ENCODE data around the gene OSBPL1A. TPM values are rescaled to one million over a fixed set of nuclear protein-coding genes. Genes with fewer than 3 reads are reported as not detected.
A peak's percentile ranks its signal among the peaks of the same experiment; 100 is the strongest.
"Not testable (repeated sequence)": the region's sequence is repeated elsewhere in the genome, so short reads cannot be mapped to it uniquely, and the experiment has no call there.

The OSBPL1A gene
- total and polyA plus RNA-seq, 2 experiments from 2014 or later: 23.1 to 33.3 TPM

DNA sequence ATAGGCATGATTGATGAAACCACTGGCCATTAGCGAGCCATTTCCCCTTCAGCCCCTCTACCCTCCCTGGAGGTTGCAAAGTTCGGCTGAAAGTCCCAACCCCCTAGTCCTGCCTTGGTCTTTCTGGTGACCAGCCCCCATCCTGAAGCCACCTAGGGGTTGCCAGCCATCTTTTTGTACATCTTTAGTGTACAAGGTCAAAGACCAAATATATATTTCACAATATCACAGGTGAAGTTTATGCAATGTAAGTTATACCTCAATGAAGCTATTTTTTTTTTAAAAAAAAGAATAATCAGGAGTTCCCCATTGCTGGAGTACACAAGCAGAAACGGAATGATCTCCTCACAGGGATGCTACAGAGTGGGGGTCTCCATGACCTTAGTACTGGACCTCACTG, 31.3 kb downstream of the OSBPL1A start:
- H3K27me3 ChIP-seq: no peaks in the 10 kb centered on the region
- H3K4me1 ChIP-seq (ENCODE audit: low read depth): no peaks in the 10 kb centered on the region
- H3K36me3 ChIP-seq: no peaks in the 10 kb centered on the region
- H3K4me3 ChIP-seq: no peak overlapping the region
- H3K27ac ChIP-seq: no peak overlapping the region
- DNase-seq (ENCODE audit: low read depth in 1 of 2, low spot score in 1 of 2): no peak
- no peaks in the 10 kb centered on the region for H3K9me3 ChIP-seq (ENCODE audit: low read depth)
- TF ChIP-seq, protein P1, sequence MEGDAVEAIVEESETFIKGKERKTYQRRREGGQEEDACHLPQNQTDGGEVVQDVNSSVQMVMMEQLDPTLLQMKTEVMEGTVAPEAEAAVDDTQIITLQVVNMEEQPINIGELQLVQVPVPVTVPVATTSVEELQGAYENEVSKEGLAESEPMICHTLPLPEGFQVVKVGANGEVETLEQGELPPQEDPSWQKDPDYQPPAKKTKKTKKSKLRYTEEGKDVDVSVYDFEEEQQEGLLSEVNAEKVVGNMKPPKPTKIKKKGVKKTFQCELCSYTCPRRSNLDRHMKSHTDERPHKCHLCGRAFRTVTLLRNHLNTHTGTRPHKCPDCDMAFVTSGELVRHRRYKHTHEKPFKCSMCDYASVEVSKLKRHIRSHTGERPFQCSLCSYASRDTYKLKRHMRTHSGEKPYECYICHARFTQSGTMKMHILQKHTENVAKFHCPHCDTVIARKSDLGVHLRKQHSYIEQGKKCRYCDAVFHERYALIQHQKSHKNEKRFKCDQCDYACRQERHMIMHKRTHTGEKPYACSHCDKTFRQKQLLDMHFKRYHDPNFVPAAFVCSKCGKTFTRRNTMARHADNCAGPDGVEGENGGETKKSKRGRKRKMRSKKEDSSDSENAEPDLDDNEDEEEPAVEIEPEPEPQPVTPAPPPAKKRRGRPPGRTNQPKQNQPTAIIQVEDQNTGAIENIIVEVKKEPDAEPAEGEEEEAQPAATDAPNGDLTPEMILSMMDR (IDR thresholded peaks at IDR 0.05; ENCODE audit: low read depth, low read length): no peak

DNA sequence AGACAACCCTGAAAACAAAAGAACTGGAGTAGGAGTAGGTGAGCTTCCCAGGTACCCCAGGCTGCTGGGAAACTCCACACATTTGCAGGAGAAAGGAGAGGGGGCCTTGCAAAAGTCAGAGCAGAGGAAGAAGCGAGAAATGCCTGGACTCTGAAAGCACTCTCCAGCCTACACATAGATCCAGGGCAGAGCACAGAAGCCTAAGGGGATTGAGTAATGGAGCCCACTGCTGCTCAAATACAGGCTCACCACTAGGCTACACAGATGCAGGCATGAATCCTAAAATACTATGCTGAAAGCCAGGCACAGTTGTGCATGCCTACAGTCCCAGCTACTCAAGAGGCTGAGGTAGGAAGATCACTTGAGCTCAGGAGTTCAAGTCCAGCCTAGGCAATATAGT, 33.4 kb downstream of the OSBPL1A start:
- Histone ChIP-seq H3K36me3 (no peaks in the 10 kb centered on the region), H3K9me3 (ENCODE audit: low read depth) (no peaks in the 10 kb centered on the region), H3K27me3 (no peaks in the 10 kb centered on the region), H3K27ac (no peak overlapping the region), H3K4me3 (no peak overlapping the region), H3K4me1 (ENCODE audit: low read depth) (no peaks in the 10 kb centered on the region)
- TF ChIP-seq, protein P1 (IDR thresholded peaks at IDR 0.05; ENCODE audit: low read depth, low read length): no peak
- no peak for DNase-seq (ENCODE audit: low read depth in 1 of 2, low spot score in 1 of 2)

DNA sequence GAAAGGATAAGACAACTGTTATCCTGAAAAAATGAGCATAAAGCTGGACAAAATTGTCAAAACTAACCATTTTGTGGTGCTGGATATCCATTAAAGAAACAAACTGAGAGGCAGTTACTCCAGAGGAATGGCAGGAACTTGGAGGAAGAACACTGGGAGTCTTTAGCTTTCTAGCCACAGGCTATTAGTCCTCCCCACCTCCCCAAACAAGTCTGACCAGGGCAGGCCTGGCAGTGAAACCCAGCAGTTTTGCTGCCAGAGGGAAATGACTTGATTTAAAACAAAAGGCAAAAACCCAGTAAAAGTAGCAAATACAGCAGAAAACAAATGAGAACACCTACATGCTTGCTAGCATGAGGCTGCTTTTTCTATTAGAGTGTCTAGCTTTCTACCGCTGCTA, 34.9 kb downstream of the OSBPL1A start:
- Histone ChIP-seq H3K4me3 (no peak overlapping the region), H3K4me1 (ENCODE audit: low read depth) (no peaks in the 10 kb centered on the region), H3K9me3 (ENCODE audit: low read depth) (no peaks in the 10 kb centered on the region), H3K36me3 (no peaks in the 10 kb centered on the region), H3K27me3 (no peaks in the 10 kb centered on the region), H3K27ac (no peak overlapping the region)
- no peak for DNase-seq (ENCODE audit: low read depth in 1 of 2, low spot score in 1 of 2)
- TF ChIP-seq, protein P1 (IDR thresholded peaks at IDR 0.05; ENCODE audit: low read depth, low read length): no peak

DNA sequence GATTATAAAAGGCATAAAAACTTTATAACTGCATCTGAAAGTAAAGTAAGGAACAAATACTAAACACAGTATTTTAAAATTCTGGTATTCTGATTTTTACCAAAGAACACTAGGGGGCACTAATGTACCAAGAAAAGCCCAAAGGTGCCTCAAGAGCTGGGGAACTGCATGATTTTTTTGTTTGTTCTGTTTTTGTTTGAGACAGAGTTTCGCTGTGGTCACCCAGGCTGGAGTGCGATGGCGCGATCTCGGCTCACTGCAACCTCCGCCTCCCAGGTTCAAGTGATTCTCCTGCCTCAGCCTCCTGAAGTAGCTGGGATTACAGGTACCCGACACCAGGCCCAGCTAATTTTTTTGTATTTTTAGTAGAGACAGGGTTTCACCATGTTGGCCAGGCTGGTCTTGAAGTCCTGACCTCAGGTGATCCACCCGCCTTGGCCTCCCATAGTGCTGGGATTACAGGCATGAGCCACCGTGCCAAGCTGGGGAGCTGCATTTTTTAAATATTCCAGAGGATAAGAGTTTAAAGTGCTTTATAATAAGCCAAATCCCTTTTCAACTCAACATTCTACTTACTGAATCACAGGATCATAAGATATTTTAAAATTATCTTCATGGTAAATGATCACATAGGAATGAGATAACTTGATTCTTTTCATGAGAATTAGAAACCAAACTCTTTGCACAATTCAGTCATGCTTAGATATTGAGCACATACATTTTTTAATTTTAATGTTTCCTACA, 37.7 kb downstream of the OSBPL1A start:
- peak; percentile 68 to 74 for DNase-seq (ENCODE audit: low read depth in 1 of 2, low spot score in 1 of 2)
- not testable (repeated sequence) for H3K9me3 ChIP-seq (ENCODE audit: low read depth); H3K27me3 ChIP-seq; H3K4me1 ChIP-seq (ENCODE audit: low read depth); H3K36me3 ChIP-seq; H3K27ac ChIP-seq; H3K4me3 ChIP-seq
- TF ChIP-seq, protein P1 (IDR thresholded peaks at IDR 0.05; ENCODE audit: low read depth, low read length): peak; percentile 53

DNA sequence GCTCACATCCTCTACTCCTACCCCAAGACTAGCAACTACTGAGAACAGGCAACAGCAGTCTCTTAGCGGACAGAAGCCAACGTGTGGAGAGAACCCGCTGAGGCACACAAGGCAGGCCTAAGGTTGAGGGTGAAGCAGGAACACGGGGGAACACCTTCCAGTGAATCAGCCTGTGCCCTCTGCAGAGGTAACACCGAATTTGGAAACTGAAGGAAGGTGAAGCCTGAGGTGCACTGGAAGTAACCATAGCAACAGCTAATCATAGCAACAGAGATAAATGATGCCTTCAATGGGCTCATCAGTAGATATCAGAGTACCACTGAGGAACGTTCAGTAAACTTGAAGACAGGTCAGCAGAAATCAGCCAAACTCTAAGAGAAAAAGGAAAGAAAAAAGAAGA, 43.3 kb downstream of the OSBPL1A start:
- H3K27me3 ChIP-seq: no peaks in the 10 kb centered on the region
- H3K4me3 ChIP-seq: no peak overlapping the region
- TF ChIP-seq, protein P1 (IDR thresholded peaks at IDR 0.05; ENCODE audit: low read depth, low read length): no peak
- no peaks in the 10 kb centered on the region for H3K36me3 ChIP-seq
- no peak overlapping the region for H3K27ac ChIP-seq
- H3K4me1 ChIP-seq (ENCODE audit: low read depth): no peaks in the 10 kb centered on the region
- DNase-seq (ENCODE audit: low read depth in 1 of 2, low spot score in 1 of 2): no peak
- H3K9me3 ChIP-seq (ENCODE audit: low read depth): no peaks in the 10 kb centered on the region
